C4-2B (cell line): Measurements from ENCODE around the gene UEVLD.

ENCODE experiments used
- H3K27ac ChIP-seq: fragments of 450-650 bp; 2 replicates; pipeline ENCODE4 v1.5.1; 2017
- ZFX ChIP-seq: fragments of 450-650 bp; IDR thresholded peaks from 2 replicates; pipeline ENCODE4 v1.6.1; 2017
- TF ChIP-seq, protein P1 (sequence below): fragments of 450-650 bp; conservative IDR thresholded peaks from 2 replicates; pipeline ENCODE4 v1.5.1; 2017; ENCODE audit warnings: mild to moderate bottlenecking

The UEVLD gene

DNA sequence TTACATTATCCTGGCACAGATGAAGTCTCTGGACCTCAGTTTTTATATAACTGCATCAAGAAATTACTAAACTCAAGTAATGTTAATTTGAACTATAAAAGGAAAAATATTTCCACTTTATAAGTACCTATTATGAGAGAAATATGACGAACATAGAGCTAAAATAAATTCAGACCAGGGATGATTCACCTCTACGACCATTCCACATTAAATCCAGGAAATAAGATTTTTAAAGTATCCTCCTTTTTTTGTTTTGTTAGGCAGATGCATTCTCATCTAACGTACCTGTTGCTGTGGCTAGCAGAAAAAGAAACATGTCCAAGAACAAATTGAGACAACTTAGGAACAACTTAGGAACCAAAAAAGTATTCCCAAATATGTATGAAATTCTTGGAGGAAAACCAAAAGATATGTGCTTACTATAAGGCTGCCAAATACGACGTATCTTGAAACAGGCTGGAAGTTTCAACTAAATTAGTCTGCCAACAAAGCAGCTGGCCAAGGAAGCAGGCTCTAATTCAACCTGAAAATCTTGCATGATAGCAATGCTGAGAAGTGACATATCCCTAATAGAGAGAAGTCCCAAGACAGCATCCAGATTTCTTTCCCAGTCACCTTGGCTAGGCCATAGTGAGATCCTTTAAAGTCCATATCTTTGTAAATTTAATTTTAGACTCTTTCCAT, 29.9 kb upstream of the UEVLD start:
- H3K27ac ChIP-seq, result no peak overlapping the region
- TF ChIP-seq ZFX, result no peak
- TF ChIP-seq, protein P1, sequence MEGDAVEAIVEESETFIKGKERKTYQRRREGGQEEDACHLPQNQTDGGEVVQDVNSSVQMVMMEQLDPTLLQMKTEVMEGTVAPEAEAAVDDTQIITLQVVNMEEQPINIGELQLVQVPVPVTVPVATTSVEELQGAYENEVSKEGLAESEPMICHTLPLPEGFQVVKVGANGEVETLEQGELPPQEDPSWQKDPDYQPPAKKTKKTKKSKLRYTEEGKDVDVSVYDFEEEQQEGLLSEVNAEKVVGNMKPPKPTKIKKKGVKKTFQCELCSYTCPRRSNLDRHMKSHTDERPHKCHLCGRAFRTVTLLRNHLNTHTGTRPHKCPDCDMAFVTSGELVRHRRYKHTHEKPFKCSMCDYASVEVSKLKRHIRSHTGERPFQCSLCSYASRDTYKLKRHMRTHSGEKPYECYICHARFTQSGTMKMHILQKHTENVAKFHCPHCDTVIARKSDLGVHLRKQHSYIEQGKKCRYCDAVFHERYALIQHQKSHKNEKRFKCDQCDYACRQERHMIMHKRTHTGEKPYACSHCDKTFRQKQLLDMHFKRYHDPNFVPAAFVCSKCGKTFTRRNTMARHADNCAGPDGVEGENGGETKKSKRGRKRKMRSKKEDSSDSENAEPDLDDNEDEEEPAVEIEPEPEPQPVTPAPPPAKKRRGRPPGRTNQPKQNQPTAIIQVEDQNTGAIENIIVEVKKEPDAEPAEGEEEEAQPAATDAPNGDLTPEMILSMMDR, result no peak

DNA sequence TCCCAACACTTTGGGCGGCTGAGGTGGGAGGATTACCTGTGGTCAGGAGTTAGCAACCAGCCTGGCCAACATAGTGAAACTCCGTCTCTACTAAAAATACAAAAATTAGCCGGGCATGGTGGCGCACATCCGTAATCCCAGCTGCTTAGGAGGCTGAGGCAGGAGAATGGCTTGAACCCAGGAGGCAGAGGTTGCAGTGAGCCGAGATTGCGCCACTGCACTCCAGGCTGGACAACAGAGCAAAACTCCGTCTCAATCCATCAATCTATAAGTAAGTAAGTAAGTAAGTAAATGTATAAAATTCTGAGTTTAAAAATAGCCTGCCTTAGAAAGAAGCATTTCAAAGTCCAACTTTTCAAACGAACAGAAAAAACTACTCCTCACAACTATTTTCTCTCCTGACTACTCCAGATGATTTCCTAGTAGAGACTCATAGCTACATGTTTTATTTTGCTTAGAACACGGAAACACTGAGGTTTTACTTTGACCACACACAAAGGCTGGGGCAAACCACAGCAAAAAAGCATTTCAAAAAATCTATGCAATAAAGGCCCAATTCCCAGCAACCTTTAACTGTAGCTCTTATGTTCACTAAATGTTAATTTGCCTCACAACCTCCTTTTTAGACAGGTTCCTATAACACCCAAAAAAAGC, 29.3 kb upstream of the UEVLD start:
- H3K27ac ChIP-seq, result no peak overlapping the region
- TF ChIP-seq, protein P1, result no peak
- TF ChIP-seq ZFX, result no peak

DNA sequence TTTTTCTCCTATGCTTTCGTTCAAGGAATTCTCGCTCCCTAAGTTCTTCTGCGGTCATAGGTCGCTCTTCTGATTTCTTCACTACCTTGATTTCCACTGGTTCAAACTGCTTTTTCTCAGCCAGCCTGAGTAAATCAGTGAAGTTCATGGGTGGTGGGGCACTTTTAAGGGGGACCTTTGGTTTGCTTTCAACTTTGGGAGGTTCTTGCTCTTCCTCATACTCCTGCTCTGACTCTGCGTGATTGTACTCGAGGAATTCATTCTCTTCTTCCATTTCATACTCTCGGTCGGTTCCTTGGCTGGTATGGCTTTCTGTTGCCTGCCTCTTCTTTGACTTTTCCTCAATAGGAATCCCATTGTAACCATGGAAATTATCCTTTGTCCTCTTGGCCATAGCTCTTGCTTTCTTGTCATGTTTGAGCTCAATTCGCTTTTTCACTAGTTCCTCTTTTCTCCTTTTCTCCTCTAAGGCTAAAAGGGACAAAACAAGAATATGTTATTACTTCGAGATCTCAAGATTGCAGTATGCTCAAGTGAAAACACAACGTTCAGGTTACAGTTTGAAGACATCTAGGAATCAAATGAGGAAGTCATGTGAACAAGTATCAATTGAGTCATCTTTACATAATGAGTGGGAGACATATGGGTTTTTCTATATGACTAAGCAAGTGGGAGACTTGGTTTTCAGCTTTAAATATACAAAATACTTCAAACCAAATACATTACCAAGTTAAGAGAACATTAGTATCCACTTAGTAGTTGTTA, 27.3 kb upstream of the UEVLD start:
- H3K27ac ChIP-seq, result no peak overlapping the region
- TF ChIP-seq ZFX, result no peak
- TF ChIP-seq, protein P1, result no peak

DNA sequence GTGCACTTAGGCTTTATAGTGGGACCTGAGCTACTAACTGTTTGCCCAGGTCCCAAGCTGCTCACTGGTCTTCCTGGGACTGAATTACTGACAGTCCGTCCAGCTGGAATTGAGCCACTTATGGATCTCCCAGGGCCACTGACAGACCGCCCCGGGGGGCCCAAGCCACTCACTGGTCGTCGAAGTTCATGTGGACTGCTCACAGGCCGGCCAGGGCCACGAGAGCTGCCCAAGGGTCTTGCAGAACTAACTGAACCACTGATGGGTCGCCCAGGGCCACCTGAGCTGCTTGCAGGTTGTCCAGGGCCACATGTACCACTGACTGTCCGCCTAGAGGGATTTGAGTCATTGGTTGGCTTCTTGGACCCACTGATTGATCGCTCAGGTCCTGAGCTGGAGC, 26.1 kb upstream of the UEVLD start:
- H3K27ac ChIP-seq, result no peak overlapping the region
- TF ChIP-seq, protein P1, result no peak
- TF ChIP-seq ZFX, result no peak

DNA sequence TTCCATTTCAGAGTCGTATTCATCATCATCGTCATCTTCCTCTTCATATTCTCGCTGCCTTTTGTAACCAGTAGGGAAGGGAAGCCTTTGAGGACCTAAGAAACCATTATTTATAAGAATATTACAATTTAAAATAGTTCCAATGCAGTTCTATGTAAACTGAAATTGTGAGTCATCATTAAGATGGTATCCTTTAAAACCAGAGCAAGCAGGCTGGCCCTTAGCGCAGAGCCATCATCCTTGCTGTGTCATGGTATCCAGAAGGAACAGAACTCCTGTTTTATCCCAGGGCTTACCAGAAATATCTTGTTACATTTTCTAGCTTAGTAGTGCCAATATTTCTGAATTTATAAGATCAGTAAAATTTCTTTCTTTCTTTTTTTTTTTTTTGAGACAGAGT, 23.9 kb upstream of the UEVLD start:
- no peak for TF ChIP-seq ZFX
- TF ChIP-seq, protein P1, result no peak
- H3K27ac ChIP-seq, result no peak overlapping the region

DNA sequence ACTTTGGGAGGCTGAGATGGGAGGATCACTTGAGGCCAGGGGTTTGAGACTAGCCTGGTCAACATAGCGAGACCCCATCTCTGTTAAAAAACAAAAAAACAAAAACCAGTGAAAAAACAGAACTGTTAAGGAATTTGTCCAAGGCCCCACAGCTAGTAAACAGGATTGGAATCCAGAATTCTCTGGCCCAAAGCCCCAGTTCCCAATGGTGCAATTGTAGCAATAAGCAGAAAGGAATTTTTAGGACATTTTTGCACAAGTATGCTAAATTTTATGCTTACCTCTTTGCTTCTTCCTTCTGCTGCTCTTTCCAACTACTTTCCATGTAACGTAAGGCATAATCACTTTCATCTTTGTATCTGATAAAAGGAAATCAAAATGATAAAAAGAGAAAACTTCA, 22.7 kb upstream of the UEVLD start:
- TF ChIP-seq, protein P1, result no peak
- TF ChIP-seq ZFX, result no peak
- no peak overlapping the region for H3K27ac ChIP-seq

DNA sequence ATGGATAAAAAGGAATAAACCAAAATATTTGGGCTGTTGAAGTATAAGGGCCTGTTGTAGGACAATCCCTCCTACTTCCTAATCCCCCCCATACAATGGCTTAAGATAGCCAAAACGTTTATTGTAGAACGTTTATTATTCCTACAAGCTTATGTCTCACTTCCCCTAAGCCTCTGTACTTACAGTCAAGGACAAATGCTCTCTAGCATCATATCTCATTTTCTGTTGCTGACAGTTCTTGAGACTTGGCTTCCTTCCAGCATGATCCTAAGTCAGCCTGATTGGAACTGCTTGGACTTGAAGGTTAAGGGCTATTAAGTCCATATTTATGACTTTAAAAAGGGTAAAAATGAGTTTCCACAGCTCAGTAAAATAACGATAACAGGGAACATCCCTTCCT, 19.8 kb upstream of the UEVLD start:
- no peak overlapping the region for H3K27ac ChIP-seq
- TF ChIP-seq ZFX, result no peak
- TF ChIP-seq, protein P1, result no peak
